GM21717 (cell line): ENCODE measurements around the gene FABP6.

Source experiments
- ATAC-seq: cut with Tn5 transposase; IDR thresholded peaks from one replicate; pipeline ENCODE4 v1.9.1; 2021; ENCODE audit warnings: mild to moderate bottlenecking, moderate library complexity; ENCODE audit not compliant: unreplicated experiment

The FABP6 gene

DNA sequence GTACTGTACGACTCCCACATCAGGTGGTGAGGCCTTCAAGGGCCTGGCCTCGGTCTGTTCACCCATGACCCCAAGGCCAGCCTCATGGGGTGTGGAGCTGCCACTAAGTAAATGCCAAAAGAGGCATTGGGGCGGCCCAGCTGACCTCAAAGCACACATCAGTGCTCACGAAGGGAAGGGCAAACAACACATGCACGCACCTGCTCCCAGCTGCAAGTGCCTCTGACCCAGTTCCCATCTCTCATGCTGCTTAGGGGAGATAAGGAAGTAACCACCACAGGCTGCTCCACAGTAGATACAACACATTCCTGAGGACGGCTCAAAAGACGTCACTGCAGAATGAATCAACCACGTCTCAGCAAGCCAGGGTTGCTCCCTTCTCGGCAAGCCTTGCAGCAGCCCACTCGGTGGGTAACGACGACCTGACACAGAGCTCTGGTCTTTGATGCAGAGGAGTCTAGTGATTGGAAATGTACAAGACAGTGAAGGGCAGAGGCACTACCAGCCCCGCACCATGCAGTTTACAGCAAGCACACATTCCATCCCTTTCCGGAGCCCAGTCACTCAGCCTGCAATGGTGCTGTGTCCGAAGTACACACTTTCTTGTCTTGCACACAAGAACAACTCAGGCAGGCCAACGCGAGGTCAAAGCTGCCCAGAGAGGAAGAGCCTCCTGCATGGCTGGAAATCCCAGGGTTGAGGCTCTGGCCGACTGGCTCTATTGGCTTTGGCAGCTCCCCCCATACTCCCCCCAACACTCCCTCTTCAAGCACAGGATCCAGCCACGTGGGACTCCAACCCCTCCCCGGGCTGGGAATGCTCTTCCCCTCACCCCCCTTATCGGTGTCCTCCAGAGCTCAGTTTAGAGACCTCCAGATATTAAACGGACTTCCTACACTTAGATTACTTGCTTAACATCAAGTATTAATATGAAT, 31.8 kb downstream of the FABP6 start:
- peak; percentile 63 for ATAC-seq

DNA sequence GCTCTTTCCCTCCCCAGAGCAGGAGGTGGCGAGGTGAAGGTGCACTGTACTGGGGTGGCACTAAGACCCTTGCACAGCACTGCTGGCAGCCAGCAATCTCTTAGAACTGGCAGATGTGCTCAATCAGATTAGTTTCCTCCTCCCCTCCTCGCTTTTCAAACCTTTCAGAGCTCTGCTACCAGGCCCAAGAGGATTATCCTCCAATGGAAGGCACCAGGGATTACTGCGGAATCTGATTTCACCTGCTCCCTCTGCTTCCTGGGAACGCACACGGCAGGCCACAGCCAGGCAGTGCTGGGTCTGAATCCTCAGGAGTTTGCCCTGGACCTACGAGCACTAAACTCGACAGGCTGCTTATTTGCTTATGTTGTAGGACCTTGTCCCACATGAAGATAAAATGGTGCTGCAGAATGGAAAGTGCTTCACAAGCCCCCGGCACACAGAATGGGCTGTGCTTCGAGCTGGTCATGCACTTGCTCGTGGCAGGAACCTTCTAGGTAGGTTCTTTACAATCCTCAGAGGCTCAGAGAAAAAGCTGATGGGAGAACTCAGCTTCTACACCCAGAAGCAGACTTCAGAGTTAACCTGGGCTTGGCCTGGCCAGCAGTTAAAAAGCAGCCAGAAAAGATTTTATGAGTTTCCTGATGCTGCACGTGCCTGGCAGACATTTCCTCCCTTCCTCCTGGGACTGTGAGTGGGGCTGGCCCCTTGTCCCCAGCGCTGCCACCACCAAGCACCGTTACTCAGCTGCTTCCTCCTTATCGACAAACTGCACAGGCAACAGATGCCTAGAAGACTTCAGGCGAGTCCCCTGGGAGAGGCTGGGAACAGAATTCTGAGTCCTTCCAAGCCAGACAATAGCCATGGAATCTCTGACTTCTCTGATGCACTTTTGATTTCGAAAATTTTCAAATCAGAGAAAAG, 33.1 kb downstream of the FABP6 start:
- ATAC-seq: no peak

DNA sequence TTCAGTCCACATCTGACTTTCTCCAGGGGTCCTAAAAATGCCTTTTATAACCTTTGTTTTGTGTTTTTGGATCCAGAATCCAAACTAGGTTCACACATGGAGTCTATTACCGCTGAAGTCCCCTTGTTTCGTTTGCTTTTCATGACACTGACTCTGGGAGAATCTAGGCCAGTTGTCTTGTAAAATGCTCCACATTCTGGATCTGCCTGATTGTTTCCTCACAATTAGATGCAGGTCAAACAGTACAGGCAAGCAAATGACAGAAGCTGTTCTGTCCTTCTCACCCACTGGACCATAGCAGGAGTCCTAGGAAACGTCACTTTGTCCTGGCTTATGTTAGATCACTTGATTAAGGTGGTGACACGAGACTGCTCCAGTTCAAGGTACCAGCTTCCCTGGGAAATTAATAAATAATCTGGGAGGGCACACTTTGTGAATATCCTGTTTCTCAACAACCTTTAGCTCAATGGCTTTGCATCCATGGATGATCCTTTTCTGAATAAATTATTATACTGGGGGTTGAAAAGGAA, 34.1 kb downstream of the FABP6 start:
- no peak for ATAC-seq

DNA sequence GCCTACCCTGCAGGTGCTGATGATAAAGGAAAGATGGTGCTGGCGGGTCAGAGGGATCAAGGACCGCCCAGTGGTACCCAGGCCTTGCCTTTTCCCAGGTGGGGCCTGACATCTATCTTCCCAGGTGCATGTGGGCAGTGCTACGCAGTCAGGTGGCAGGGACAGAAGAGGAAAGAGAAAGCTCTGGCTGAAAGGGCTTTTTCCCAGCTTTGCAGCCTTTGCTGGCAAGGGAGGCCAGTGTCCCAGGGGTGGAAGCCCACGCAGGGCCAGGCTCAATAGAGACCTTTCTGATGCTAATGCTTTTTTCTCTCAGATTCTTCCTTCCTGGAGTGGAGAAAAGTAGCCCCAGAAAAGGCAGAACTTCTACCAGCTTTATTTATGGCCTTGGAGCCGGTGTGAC, 36.7 kb downstream of the FABP6 start:
- no peak for ATAC-seq

DNA sequence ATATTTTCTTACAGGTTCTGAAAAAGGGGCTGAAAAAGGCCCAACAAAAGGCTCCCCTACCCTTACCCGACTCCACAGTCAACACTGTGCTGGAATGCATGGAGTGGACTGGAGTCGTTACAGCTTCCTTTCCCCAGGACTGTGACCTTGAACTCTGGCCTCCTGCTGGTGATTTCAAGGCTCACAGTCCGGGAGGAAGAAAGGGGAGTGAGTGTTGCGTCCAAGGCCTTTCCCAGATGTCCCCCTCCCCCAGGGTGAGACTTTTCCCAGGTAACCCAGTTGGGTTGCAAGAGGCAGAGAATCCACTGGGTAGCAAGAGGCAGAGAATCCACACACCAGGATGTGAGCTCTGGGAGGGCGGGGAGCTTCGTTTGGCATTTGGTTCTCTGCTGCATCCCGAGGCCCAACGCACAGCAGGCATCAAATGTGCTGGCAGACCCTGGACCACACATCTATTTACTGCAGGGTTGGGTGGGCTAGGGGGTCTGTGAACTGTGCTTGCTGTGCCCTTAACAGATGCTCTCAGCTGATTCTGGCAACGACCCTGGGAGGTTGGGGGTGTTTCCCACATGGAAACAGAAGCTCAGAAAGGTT, 37.5 kb downstream of the FABP6 start:
- no peak for ATAC-seq

DNA sequence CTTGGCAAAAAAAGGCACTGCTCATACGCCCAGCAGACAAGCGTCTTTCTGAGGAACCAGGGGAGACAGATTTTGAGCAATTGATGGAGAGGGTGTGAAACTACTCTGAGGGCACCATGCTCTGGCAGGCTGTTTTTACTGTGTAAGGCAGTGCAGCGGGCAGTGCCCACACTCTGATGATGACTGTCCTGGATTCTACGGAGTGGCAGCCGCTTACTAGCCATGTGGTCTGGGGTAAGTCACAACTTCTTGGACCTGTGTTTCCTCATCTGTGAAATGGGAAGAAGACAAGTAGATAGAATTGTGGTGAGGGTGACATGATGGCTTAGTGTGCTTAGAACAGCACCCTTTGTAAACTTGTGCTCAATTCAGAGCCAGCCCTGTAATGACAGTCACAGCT, 38.8 kb downstream of the FABP6 start:
- no peak for ATAC-seq

DNA sequence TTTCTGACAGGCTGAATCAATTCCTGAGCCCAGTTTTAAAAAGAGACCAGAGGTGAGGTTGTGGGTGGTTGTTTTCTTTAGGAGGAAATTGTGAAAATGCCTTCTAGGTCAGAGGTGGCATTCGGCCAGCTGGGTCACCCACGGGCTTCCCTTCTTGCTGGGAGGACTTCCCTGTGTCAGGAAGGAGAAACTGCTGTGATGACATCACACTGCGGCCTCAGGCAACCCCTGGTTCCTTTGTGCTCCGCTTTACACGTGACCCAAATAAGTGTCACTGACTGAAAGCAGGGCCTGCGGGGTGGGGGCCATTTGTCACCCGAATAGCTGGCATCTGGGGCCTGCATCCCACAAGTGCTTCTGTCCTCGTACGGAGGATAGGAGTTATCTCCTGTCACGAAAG, 39.7 kb downstream of the FABP6 start:
- no peak for ATAC-seq

DNA sequence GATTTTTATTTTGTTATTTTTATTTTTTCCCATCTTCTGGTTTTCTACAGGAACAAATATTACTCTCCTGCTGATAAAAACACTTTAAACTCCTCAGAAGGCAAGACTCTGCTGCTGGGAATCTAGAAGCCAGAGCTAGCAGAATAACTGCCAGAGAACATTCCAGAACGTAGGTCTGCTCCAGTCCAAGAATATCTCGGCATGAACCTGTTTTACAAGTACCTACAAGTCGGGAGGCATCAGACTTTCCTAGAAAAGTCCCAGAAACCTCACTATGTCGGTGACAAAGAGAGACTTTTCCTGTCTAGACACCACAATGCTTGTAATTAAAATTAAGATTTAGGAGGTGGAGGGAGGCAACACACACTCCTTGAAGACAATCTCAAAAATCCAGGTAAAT, 41.4 kb downstream of the FABP6 start:
- ATAC-seq: no peak

DNA sequence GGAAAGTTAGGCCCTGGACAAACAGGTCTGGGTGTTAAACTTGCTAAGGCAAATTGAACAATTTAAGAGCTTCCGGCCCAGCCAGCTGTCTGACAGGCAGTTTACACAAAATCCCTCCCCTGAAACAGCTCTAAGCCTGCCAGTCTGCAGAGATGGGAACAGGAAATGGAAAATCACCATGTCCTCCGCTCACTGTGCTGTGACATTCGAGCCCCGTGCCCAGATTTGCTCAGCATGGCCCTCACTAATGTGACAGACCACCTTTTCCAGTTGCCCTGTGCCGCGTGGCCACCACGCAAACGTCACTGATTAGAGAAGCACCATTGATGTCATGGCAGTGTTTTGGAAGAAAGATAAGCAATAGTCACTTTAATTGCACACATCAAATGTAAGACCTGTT, 42.1 kb downstream of the FABP6 start:
- ATAC-seq: no peak

DNA sequence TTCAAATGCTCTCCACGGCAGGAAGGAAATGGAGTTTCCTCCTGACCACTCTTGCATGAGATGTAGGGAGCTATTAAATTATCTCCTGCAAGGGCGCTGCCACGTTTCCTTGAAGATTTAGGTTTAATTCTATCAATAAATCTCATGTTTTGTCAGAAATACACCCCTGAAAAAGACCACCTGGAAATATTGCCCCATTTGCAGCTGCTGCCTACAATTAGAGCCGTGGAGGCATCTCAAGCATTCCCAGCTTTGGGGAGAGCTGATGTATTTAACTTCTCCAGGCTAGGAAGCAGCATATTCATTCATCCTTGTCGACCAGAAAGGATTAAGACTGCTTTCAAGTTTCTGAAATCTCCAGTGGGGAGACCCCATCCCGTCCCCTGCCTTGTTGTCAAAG, 42.5 kb downstream of the FABP6 start:
- no peak for ATAC-seq

DNA sequence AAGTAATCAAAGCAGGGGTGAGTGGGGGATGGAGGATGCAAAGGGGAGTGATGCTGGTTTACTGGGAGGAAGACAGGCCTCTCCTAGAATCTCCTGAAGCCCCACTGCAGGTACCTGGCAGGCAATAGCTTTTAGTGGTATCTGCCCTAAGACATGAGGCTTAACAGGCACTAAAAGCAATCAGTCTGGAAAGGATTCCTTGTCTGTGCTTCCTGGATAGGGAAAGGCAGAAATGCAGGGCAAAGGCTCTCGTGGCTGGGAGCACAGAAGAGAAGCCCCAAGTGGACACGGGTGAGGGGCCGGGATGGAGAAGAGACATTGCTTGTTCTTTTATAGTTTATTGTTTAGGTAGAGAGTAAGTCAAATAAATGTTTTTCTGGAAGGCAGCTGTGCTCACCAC, 43.0 kb downstream of the FABP6 start:
- ATAC-seq: no peak

DNA sequence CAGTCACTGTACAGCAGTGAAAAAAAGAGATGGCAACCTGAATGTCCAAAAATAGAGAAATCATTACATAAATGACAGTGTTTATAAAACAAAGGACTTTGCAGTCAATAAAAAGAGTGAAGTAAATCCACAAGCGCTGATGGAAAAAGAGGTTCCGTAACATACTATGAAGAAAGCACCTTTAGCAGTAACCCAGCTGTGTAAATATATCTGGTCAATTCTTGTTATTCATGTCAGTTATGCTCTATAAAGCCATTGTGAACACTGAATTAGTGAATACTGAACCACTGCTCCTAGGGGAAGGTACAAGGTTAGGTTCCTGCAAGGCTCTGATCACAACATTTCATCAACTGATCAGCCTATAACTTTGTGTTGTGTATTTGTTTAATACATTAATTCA, 43.6 kb downstream of the FABP6 start:
- no peak for ATAC-seq

DNA sequence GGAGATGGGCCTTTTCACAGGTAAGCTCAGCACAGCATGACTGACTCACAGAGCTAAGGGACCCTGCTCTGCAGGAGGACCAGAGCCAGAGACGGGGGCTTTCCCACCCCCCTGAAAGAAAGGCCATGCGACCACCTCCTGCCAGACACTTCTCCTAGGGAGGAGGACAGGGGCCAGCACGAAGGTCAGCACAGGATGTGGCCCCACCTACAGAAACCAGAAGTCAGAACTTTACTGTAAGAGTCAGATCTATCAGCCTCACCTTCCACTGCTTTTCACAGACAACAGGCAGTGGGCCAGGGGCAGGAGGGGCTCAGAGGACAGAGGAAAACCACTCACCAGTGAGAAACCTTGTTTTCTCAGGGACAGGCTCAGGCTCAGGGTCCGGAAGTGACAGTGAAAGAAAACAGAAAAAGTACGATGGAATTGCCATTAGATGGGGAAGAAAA, 45.2 kb downstream of the FABP6 start:
- ATAC-seq: no peak

DNA sequence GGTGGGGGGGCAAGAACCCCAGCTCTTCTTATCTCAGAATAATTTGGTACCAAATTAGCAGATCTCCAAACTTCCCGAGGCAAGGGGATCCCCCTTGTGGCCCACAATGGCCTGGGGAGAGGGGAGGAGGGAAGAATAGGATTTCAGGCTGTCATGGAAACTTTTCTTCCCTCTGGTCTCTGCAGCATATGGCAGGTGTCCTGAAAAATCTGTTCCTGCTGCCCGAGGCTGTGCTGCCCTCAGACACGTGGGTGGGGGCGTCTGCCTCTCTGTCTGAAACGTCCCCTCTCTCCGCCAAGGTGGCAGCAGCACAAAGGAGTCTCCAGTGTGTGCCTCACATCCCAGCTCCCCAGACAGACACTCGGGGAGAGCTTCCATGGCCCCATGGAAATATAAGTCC, 49.0 kb downstream of the FABP6 start:
- no peak for ATAC-seq

DNA sequence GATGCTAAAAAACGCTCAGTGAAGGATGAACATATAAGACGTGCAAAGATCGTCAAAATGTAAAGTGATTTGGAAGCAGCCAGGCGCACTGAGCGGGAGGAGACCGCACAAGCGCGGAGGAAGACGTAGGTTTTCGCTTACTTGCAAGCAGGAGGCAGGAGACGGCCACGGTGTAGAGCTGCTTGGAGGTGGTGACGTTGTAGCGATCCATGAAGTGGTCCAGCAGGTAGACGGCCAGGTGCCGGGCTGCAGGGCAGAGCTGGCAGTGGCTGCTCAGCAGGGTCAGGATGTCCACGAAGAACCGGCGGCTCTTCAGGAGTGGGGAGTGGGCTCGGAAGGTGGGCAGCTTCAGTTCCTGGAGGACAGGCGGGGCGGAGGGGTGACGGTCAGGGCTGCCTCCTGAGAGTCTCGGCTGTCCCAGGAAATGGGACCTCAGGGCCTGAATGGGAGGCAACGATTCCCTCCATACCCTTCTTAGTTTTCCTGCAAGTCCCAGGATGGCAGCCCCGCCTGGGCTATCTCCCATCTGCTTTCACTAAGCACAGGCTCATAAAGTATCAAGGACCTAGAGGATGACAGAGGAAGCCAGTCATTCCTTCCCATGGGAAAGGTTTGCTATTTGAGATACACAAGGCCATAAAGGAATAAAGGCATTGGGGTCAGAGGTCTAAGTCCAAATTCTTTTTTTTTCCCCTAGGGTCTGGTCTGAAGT, 51.2 kb downstream of the FABP6 start:
- ATAC-seq: no peak

DNA sequence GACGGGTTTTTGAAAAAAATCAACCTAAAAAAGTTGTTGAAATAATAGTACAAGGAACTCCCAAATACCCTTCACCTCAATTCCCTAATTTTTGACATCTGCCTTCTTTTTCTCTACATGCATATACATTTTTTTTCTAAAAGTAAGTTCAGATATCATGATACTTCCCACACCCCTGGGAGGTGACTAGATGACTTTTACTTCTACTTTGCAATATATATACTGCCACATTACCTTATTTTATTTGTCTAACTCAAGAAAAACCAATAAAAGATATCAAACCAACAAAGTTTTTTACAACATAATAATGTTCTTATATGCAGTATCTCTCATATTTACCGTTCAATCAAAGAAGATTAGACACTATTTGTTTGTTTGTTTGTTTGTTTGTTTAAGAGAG, 52.0 kb downstream of the FABP6 start:
- ATAC-seq: no peak

DNA sequence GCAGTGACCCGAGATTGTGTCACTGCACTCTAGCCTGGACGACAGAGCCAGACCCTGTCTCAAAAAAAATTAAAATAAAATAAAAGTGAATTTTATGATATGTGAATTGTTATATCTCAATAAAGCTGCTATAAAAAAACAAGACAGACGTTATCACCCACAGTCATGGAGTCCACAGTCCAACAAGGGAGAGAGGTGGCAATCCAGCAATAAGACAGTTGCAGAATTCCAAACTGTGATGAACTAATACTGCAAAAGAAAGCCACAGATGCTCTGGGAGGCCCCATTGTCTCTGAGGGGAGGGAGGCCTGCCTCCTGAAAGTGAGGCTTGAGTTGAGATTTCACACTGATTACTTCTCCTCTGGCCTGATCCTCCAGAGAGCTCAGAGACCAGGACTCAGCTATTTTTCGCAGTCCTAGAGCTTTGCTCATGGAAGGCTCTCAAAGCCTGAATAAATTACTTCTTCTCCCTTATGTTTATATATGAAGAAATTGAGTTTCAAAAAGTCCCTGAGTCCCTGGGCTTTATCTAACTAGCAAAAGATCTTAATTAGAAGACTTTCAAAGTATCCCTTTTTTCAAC, 55.1 kb downstream of the FABP6 start:
- ATAC-seq: no peak

DNA sequence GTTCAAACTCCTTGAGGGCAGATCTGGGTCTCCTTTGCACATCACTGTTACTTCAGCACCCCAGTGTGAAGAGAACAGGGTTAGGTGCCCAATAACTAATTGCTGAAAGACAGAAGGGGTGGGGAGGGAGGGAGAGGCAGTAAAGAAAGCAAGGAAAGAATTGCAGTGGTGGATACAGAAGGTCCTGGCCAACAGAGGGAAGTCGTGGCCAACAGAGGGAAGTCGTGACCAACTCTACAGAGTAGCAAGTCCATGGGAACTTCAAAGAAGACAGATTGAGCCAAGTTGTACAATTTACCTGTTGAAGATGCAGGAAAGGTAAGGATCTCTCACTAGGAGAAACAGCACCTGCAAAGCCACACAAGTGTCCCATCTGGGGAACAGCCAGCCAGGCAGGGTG, 56.0 kb downstream of the FABP6 start:
- no peak for ATAC-seq

DNA sequence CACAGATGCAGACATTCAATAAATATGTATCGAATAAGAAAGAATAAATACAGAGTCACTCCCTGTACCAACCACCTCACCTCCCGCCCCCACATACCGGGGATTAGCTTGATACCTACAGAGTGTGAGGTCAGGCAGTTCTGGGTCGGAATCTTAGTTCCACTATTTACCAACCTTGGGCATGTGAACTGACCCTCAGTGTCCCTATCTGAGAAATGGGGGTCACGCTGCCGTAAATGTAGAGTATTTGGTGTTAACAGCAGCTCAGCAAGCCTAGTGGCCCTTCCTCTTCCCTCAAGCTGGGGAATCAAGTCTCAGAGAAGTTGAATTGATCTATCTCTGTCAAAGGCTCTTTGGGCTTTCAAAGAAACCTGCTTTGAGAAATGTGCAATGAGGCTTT, 57.6 kb downstream of the FABP6 start:
- ATAC-seq: no peak

DNA sequence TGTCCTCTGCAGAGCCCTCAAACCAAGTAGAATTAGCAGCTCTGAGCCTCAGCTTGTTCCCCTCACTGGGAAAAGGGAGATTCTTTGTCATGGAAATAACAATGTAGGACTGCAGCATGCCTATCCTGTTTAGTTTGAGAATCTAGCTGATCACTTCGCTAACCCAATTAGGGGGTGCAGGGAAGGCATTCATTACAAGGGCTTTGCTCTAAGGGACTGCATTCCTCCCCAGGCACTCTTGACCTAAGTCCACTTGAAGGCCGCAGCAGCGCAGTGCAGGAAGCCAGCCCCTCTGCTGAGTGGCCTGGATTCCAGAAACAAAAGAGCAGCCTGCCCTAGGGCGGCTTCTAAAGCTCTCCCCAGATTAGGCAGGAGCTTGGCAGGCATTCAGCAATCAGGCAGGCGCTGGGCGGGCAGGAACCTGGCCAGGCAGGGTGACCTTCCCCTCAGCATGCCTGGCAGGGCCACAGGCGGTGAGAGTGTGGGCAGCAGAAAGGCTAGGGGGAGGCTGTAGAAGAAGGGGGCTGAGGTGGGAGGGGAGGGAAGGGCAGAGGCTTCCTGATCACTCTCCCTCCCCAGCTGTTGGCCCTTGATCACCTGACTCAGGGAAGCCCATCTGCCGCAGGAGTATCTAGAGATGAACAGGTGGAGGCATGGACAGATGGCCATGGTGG, 58.2 kb downstream of the FABP6 start:
- no peak for ATAC-seq
